ENCODE data around the gene ARL14. TPM values are rescaled to one million over a fixed set of nuclear protein-coding genes. Genes with fewer than 3 reads are reported as not detected.

The ARL14 gene
- polyA plus RNA-seq, 6 donors from 2014 or later = not detected

- peaks cover 0 to 1% (median 0%) of the 10 kb centered on the region in 7 donors for H3K9me3 Mint-ChIP-seq
- DNase-seq = no peak
Measured at GRCh38 chr3:160686955-160687535, 10.1 kb downstream of the ARL14 start.

GRCh38 chr3:160691151-160691550 is 14.2 kb downstream of the ARL14 start:
- DNase-seq (no peak), ATAC-seq (ENCODE audit: low read depth in 2 of 2) (no peak)
- Mint-ChIP-seq H3K36me3 (no peaks in the 10 kb centered on the region), H3K27me3 (no peaks in the 10 kb centered on the region), H3K4me1 (no peaks in the 10 kb centered on the region), H3K27ac (peak overlapping the region in 1 of 6 donors; percentile 3), H3K9me3 (no peaks in the 10 kb centered on the region), H3K4me3 (no peak overlapping the region)

More at GRCh38 chr3:160686955-160687535, 10.1 kb downstream of the ARL14 start:
- Mint-ChIP-seq H3K4me1 (no peaks in the 10 kb centered on the region), H3K36me3 (no peaks in the 10 kb centered on the region), H3K4me3 (no peak overlapping the region), H3K27ac (no peak overlapping the region), H3K27me3 (no peaks in the 10 kb centered on the region)
- ATAC-seq (ENCODE audit: low read depth in 2 of 2) = no peak

DNA sequence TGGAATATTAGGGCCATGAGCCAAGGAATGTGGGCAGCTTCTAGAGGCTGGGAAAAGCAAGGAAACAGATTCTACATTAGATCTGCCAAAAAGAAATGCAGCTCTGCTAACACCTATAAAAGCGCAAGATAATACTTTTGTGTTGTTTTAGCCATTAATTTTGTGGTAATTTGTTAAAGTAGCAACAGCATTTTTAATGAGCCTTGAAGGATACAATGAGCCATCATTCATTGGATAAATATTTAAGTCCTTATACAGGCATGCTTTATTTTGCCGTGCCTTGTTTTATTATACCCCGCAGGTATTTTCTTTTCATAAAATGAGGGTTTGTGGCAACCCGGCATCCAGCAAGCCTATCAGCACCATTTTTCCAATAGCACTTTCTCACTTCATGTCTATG is 15.0 kb downstream of the ARL14 start:
- Mint-ChIP-seq H3K9me3 (no peaks in the 10 kb centered on the region), H3K4me1 (no peaks in the 10 kb centered on the region), H3K27ac (no peak overlapping the region), H3K36me3 (no peaks in the 10 kb centered on the region), H3K4me3 (no peak overlapping the region), H3K27me3 (no peaks in the 10 kb centered on the region)
- ATAC-seq (ENCODE audit: low read depth in 2 of 2) (no peak), DNase-seq (no peak)

- Mint-ChIP-seq H3K27me3 (peaks cover 0 to under 1% (median 0%) of the 10 kb centered on the region in 3 donors), H3K4me1 (no peaks in the 10 kb centered on the region), H3K4me3 (no peak overlapping the region), H3K36me3 (no peaks in the 10 kb centered on the region), H3K9me3 (no peaks in the 10 kb centered on the region), H3K27ac (no peak overlapping the region)
- ATAC-seq (ENCODE audit: low read depth in 2 of 2) = no peak
- no peak for DNase-seq
Measured at GRCh38 chr3:160693191-160693590, 16.2 kb downstream of the ARL14 start.

DNA sequence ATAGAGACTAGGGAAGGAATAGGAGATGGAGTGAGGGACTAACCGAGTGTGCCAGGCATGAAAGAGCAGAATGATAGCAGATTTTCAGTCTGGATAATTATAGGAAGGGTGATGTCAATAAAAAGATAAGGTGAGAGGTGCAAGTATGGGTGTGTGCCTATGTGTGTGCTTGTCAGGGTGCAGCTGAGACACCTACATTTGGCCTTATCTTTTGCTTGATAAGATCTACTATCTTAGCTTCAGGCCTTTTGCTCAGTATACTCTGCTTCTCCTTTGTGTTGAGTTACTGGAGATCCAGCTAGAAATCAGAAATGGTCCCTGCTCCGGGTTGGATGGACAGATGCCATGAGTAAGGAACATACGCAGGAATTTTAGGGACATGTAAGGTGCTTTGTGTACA is 17.4 kb downstream of the ARL14 start:
- Mint-ChIP-seq H3K36me3 (no peaks in the 10 kb centered on the region), H3K4me1 (no peaks in the 10 kb centered on the region), H3K4me3 (no peak overlapping the region), H3K27ac (no peak overlapping the region), H3K9me3 (no peaks in the 10 kb centered on the region), H3K27me3 (peaks cover 0 to 6% (median 0%) of the 10 kb centered on the region in 3 donors)
- no peak for ATAC-seq (ENCODE audit: low read depth in 2 of 2)
- DNase-seq = no peak

- Mint-ChIP-seq H3K27me3 (peaks cover 0 to 6% (median 5%) of the 10 kb centered on the region in 3 donors), H3K4me3 (no peak overlapping the region), H3K27ac (no peak overlapping the region), H3K36me3 (no peaks in the 10 kb centered on the region), H3K4me1 (no peaks in the 10 kb centered on the region), H3K9me3 (no peaks in the 10 kb centered on the region)
- ATAC-seq (ENCODE audit: low read depth in 2 of 2) (no peak), DNase-seq (no peak)
Measured at GRCh38 chr3:160695003-160695402, 18.0 kb downstream of the ARL14 start.

GRCh38 chr3:160695915-160696327 is 19.0 kb downstream of the ARL14 start:
- H3K4me1 Mint-ChIP-seq = no peaks in the 10 kb centered on the region
- no peak overlapping the region for H3K4me3 Mint-ChIP-seq
- H3K9me3 Mint-ChIP-seq = no peaks in the 10 kb centered on the region
- H3K36me3 Mint-ChIP-seq = no peaks in the 10 kb centered on the region
- H3K27ac Mint-ChIP-seq = no peak overlapping the region
- ATAC-seq (ENCODE audit: low read depth in 2 of 2) = no peak
- no peak for DNase-seq
- H3K27me3 Mint-ChIP-seq = peaks cover 0 to 14% (median 8%) of the 10 kb centered on the region in 3 donors

DNA sequence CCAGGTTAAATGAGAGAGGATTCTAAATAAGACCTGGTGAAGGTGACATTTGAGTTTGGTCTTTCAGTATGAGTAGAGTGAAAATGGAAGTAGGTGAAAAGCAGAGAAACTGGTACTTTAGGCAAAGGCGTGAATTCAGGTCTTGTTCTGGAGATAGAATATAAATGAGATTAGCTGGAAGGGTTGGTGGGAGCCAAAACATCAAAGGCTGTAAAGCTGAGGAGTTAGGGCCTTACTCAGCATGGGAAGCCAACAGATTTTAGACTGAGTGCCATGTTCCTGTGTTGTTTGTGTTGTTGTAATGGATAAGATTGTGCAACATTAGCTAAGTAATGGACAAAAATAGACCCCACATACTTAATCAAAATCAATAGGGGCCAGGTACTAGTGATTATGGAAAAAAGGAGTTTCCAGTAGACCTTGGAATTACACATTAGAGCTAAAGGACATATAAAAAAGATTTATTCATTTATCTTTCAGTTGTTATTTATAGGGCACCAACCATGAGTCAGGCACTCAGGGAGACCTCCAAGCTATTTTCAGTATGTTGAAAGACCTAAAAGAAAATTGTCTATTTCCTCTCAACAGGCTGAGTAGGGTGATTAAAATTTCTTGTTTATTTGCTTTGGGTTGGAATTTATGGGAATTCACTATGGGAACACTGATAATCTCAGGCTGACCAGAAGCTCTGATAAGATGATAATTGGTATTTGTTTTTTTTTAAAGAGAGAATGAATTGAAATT is 20.8 kb downstream of the ARL14 start:
- DNase-seq (no peak), ATAC-seq (ENCODE audit: low read depth in 2 of 2) (no peak)
- Mint-ChIP-seq H3K9me3 (no peaks in the 10 kb centered on the region), H3K27me3 (peaks cover 0 to 16% (median 12%) of the 10 kb centered on the region in 3 donors), H3K27ac (no peak overlapping the region), H3K4me1 (no peaks in the 10 kb centered on the region), H3K36me3 (no peaks in the 10 kb centered on the region), H3K4me3 (no peak overlapping the region)

- ATAC-seq (ENCODE audit: low read depth in 2 of 2) (no peak), DNase-seq (no peak)
- H3K4me1 Mint-ChIP-seq = no peaks in the 10 kb centered on the region
- H3K27me3 Mint-ChIP-seq = peaks cover 0 to 16% (median 12%) of the 10 kb centered on the region in 3 donors
- H3K36me3 Mint-ChIP-seq = no peaks in the 10 kb centered on the region
- H3K9me3 Mint-ChIP-seq = no peaks in the 10 kb centered on the region
- H3K27ac Mint-ChIP-seq = no peak overlapping the region
- H3K4me3 Mint-ChIP-seq = no peak overlapping the region
Measured at GRCh38 chr3:160698599-160699195, 21.7 kb downstream of the ARL14 start.

DNA sequence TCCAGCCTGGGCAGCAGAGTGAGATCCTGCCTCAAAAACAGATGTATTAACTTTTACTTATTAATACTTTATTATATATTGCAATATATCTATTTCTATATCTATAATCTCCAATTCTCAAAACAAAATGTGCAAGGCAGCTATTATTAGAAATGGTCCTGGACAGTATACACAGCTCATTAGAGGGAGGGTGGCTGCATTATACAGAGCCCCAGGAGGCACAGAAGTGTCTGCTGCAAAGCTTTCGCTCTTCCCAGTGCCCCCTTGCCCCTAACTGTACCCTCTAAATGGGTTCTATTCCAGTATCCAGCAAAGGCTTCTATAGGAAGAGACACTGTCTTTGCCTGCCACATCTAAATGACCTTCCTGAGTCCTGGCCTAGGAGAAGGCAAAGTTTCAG is 24.5 kb downstream of the ARL14 start:
- H3K9me3 Mint-ChIP-seq = no peaks in the 10 kb centered on the region
- H3K27me3 Mint-ChIP-seq = peaks cover 6 to 43% (median 12%) of the 10 kb centered on the region in 3 donors

DNA sequence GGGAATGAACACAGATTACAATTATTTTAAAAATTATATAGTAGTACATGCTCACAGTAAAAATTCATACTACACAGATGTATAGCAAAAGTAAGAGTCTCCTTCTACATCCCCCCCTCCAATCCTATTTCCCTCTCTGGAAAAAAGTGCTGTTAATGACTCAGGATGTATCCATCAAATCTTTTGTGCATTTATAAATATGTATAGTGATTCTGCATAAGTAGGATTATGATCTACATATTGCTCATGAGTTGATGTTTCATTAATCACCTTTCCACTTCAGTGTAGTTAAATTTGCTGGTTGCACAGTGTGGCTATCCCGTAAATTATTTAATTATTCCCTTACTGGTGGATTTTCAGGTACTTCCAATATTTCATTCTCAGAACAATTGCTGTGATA is 25.3 kb downstream of the ARL14 start:
- DNase-seq = no peak
- no peak for ATAC-seq (ENCODE audit: low read depth in 2 of 2)
- no peak overlapping the region for H3K27ac Mint-ChIP-seq
- H3K9me3 Mint-ChIP-seq = no peaks in the 10 kb centered on the region
- no peak overlapping the region for H3K4me3 Mint-ChIP-seq
- no peaks in the 10 kb centered on the region for H3K36me3 Mint-ChIP-seq
- H3K4me1 Mint-ChIP-seq = no peaks in the 10 kb centered on the region
- peaks cover 12 to 50% (median 18%) of the 10 kb centered on the region in 3 donors for H3K27me3 Mint-ChIP-seq

More for the DNA sequence above, 24.5 kb downstream of the ARL14 start:
- H3K4me3 Mint-ChIP-seq = no peak overlapping the region
- peak overlapping the region in 2 of 6 donors; percentile 18 to 43 for H3K27ac Mint-ChIP-seq
- ATAC-seq (ENCODE audit: low read depth in 2 of 2) (no peak), DNase-seq (no peak)
- H3K4me1 Mint-ChIP-seq = no peaks in the 10 kb centered on the region
- no peaks in the 10 kb centered on the region for H3K36me3 Mint-ChIP-seq

- Mint-ChIP-seq H3K27me3 (peaks cover 19 to 58% (median 24%) of the 10 kb centered on the region in 3 donors), H3K36me3 (no peaks in the 10 kb centered on the region), H3K4me3 (no peak overlapping the region), H3K27ac (no peak overlapping the region), H3K9me3 (no peaks in the 10 kb centered on the region), H3K4me1 (no peaks in the 10 kb centered on the region)
- DNase-seq (no peak), ATAC-seq (ENCODE audit: low read depth in 2 of 2) (no peak)
Measured at GRCh38 chr3:160703974-160704373, 27.0 kb downstream of the ARL14 start.

- no peak overlapping the region for H3K27ac Mint-ChIP-seq
Measured at GRCh38 chr3:160707187-160707794, 30.3 kb downstream of the ARL14 start.

More at GRCh38 chr3:160707187-160707794, 30.3 kb downstream of the ARL14 start:
- Mint-ChIP-seq H3K9me3 (no peaks in the 10 kb centered on the region), H3K4me1 (no peaks in the 10 kb centered on the region), H3K27me3 (peaks cover 13 to 51% (median 31%) of the 10 kb centered on the region in 3 donors), H3K36me3 (no peaks in the 10 kb centered on the region), H3K4me3 (no peak overlapping the region)
- DNase-seq (peak; percentile 25), ATAC-seq (ENCODE audit: low read depth in 2 of 2) (peak in 1 of 2 donors; percentile 55)
